ENCODE measurements around the gene GNL1.

GRCh38 chr6:30572148-30572547 lies 15.9 kb upstream of the GNL1 start:
- TF ChIP-seq POLR2A (IDR thresholded peaks at IDR 0.05; ENCODE audit: low read length) (no peak), GATA1 (IDR thresholded peaks at IDR 0.05; ENCODE audit: low read depth, low read length) (no peak)
